GM23338 (cell line): Measurements from ENCODE around the gene INPP4A.

Experiments
- CREB1 ChIP-seq: fragments of 250-450 bp; sonication (Bioruptor Pico); IDR thresholded peaks from 2 replicates; pipeline ENCODE4 v1.5.0; 2020; ENCODE audit warnings: low read depth, mild to moderate bottlenecking, moderate library complexity
- CTCF ChIP-seq, 2 experiments: fragments of 200-600 bp in 1 of 2; sonication (generic) in 1 of 2; conservative IDR thresholded peaks; 2 replicates each; pipeline versions ENCODE4 v1.5.1 to v1.6.1; 2016 to 2017; ENCODE audit warnings: antibody characterized with exemption in 2 of 2, low read depth in 2 of 2, mild to moderate bottlenecking in 2 of 2, moderate library complexity in 1 of 2
- ETS1 ChIP-seq: IDR thresholded peaks from 2 replicates; pipeline ENCODE4 v1.6.1; 2016; ENCODE audit warnings: antibody characterized with exemption
- EZH2 ChIP-seq: fragments of 200-600 bp; sonication (generic); IDR thresholded peaks from one replicate; pipeline ENCODE4 v1.8.0; 2017; ENCODE audit warnings: antibody characterized with exemption, mild to moderate bottlenecking, low read depth; ENCODE audit not compliant: unreplicated experiment
- EZH2phosphoT487 ChIP-seq: fragments of 200-600 bp; sonication (generic); IDR thresholded peaks from one replicate; pipeline ENCODE4 v1.8.1; 2018; ENCODE audit warnings: antibody characterized with exemption; ENCODE audit not compliant: unreplicated experiment
- JUNB ChIP-seq: IDR thresholded peaks from one replicate; pipeline ENCODE4 v1.6.1; 2016; ENCODE audit warnings: antibody characterized with exemption; ENCODE audit not compliant: unreplicated experiment
- NANOG ChIP-seq: IDR thresholded peaks from 2 replicates; pipeline ENCODE4 v1.6.1; 2016; ENCODE audit warnings: antibody characterized with exemption, borderline replicate concordance
- POLR2AphosphoS5 ChIP-seq: IDR thresholded peaks from 2 replicates; pipeline ENCODE4 v1.6.1; 2016; ENCODE audit warnings: antibody characterized with exemption, low read depth
- REST ChIP-seq: IDR thresholded peaks from one replicate; pipeline ENCODE4 v1.6.1; 2018; ENCODE audit warnings: antibody characterized with exemption; ENCODE audit not compliant: unreplicated experiment
- STAT1 ChIP-seq: IDR thresholded peaks from one replicate; pipeline ENCODE4 v1.6.1; 2016; ENCODE audit warnings: antibody characterized with exemption; ENCODE audit not compliant: unreplicated experiment
- ZNF114 ChIP-seq: fragments of 250-450 bp; sonication (Bioruptor Pico); IDR thresholded peaks from 2 replicates; pipeline ENCODE4 v1.5.0; 2020; ENCODE audit warnings: mild to moderate bottlenecking, moderate library complexity
- ZNF331 ChIP-seq: fragments of 250-450 bp; sonication (Bioruptor Pico); IDR thresholded peaks from 2 replicates; pipeline ENCODE4 v1.5.0; 2020; ENCODE audit warnings: low read depth, mild to moderate bottlenecking, moderate library complexity
- ZNF462 ChIP-seq: fragments of 250-450 bp; sonication (Bioruptor Pico); IDR thresholded peaks from 2 replicates; pipeline ENCODE4 v1.5.0; 2020; ENCODE audit warnings: mild to moderate bottlenecking, moderate library complexity

DNA sequence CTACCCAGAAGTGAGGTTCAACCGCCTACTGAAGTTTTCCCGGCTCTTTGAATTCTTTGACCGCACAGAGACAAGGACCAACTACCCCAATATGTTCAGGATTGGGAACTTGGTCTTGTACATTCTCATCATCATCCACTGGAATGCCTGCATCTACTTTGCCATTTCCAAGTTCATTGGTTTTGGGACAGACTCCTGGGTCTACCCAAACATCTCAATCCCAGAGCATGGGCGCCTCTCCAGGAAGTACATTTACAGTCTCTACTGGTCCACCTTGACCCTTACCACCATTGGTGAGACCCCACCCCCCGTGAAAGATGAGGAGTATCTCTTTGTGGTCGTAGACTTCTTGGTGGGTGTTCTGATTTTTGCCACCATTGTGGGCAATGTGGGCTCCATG lies 48.7 kb upstream of the INPP4A start:
- TF ChIP-seq CTCF (conservative IDR thresholded peaks at IDR 0.05; ENCODE audit: low read depth in 2 of 2) = no peak
- no peak for TF ChIP-seq EZH2
- no peak for TF ChIP-seq NANOG
- no peak for TF ChIP-seq REST
- TF ChIP-seq ZNF331 = no peak
- TF ChIP-seq ZNF114 (CRISPR knock-in tag) = no peak
- TF ChIP-seq POLR2AphosphoS5 = no peak
- TF ChIP-seq STAT1 = no peak
- no peak for TF ChIP-seq ETS1
- TF ChIP-seq CREB1 (CRISPR knock-in tag) = no peak
- TF ChIP-seq EZH2phosphoT487 = no peak
- TF ChIP-seq JUNB = no peak
- no peak for TF ChIP-seq ZNF462 (CRISPR knock-in tag)
